Liver (tissue), 9 donors: ENCODE measurements around the gene PNKD. TPM values are rescaled to one million over a fixed set of nuclear protein-coding genes. Genes with fewer than 3 reads are reported as not detected.
A peak's percentile ranks its signal among the peaks of the same experiment; 100 is the strongest.

Source experiments
- DNase-seq: peaks from one replicate; pipeline ENCODE4 v3.0.0-alpha.2; 2017; ENCODE audit warnings: low spot score
- H3K27ac ChIP-seq, 2 donors: one replicate each; pipeline ENCODE4 v1.7.0; 2013; ENCODE audit warnings: inconsistent platforms in 2 of 2, low read length in 2 of 2, control low read depth in 1 of 2, low read depth in 1 of 2, mild to moderate bottlenecking in 1 of 2
- H3K27me3 ChIP-seq, 4 donors: one replicate each; pipeline versions ENCODE4 v1.6.1 to v1.7.0; 2013; ENCODE audit warnings: low read length in 3 of 4, inconsistent platforms in 1 of 4, mild to moderate bottlenecking in 1 of 4, moderate library complexity in 1 of 4; ENCODE audit not compliant: control insufficient read depth in 4 of 4, insufficient read depth in 4 of 4
- H3K36me3 ChIP-seq, 4 donors: one replicate each; pipeline versions ENCODE4 v1.6.1 to v1.7.0; 2013; ENCODE audit warnings: low read length in 3 of 4, mild to moderate bottlenecking in 3 of 4, low read depth in 1 of 4, moderate library complexity in 1 of 4; ENCODE audit not compliant: control insufficient read depth in 4 of 4, insufficient read depth in 3 of 4
- H3K4me1 ChIP-seq, 4 donors: one replicate each; pipeline versions ENCODE4 v1.6.1 to v1.7.0; 2013; ENCODE audit warnings: low read length in 3 of 4, mild to moderate bottlenecking in 3 of 4, moderate library complexity in 1 of 4; ENCODE audit not compliant: control insufficient read depth in 4 of 4, insufficient read depth in 4 of 4
- H3K4me3 ChIP-seq, 3 donors: one replicate each; pipeline versions ENCODE4 v1.6.1 to v1.7.0; 2013; ENCODE audit warnings: low read length in 3 of 3, control low read depth in 1 of 3, low read depth in 1 of 3, mild to moderate bottlenecking in 1 of 3
- H3K9ac ChIP-seq, 2 donors: one replicate each; pipeline ENCODE4 v1.7.0; 2013; ENCODE audit warnings: low read length in 2 of 2, mild to moderate bottlenecking in 2 of 2, moderate library complexity in 2 of 2, control low read depth in 1 of 2, low read depth in 1 of 2
- H3K9me3 ChIP-seq, 4 donors: one replicate each; pipeline versions ENCODE4 v1.6.1 to v1.7.0; 2013; ENCODE audit warnings: low read length in 3 of 4; ENCODE audit not compliant: control insufficient read depth in 4 of 4
- CTCF ChIP-seq: fragments of 150-350 bp; IDR thresholded peaks from 2 replicates; pipeline ENCODE4 v1.5.1; 2017; ENCODE audit warnings: improper control_type of control experiment, low read depth, low read length; ENCODE audit not compliant: missing input control
- EGR1 ChIP-seq, 2 donors: IDR thresholded peaks; 2 replicates each; pipeline ENCODE4 v1.6.1; 2016 to 2018; ENCODE audit warnings: antibody characterized with exemption in 2 of 2, low read depth in 2 of 2
- FOXA1 ChIP-seq: IDR thresholded peaks from 2 replicates; pipeline ENCODE4 v1.6.1; 2016; ENCODE audit warnings: antibody characterized with exemption
- FOXA2 ChIP-seq: IDR thresholded peaks from 2 replicates; pipeline ENCODE4 v1.6.1; 2016; ENCODE audit warnings: antibody characterized with exemption
- GABPA ChIP-seq, 2 donors: IDR thresholded peaks in 1 of 2; conservative IDR thresholded peaks in 1 of 2; 2 replicates each; pipeline ENCODE4 v1.6.1; 2016; ENCODE audit warnings: antibody characterized with exemption in 2 of 2, mild to moderate bottlenecking in 1 of 2, moderate library complexity in 1 of 2
- HNF4A ChIP-seq, 2 donors: conservative IDR thresholded peaks; 2 replicates each; pipeline ENCODE4 v1.6.1; 2016; ENCODE audit warnings: antibody characterized with exemption in 2 of 2, mild to moderate bottlenecking in 2 of 2
- HNF4G ChIP-seq: IDR thresholded peaks from 2 replicates; pipeline ENCODE4 v1.6.1; 2016; ENCODE audit warnings: antibody characterized with exemption
- JUND ChIP-seq, 2 donors: IDR thresholded peaks; 2 replicates each; pipeline ENCODE4 v1.6.1; 2016; ENCODE audit warnings: antibody characterized with exemption in 2 of 2
- NR2F2 ChIP-seq: IDR thresholded peaks from 2 replicates; pipeline ENCODE4 v1.6.1; 2016; ENCODE audit warnings: antibody characterized with exemption
- RAD21 ChIP-seq, 2 donors: IDR thresholded peaks; 2 replicates each; pipeline ENCODE4 v1.6.1; 2016; ENCODE audit warnings: antibody characterized with exemption in 2 of 2, mild to moderate bottlenecking in 2 of 2
- SP1 ChIP-seq: IDR thresholded peaks from 2 replicates; pipeline ENCODE4 v1.6.1; 2018; ENCODE audit warnings: antibody characterized with exemption, mild to moderate bottlenecking
- YY1 ChIP-seq: IDR thresholded peaks from 2 replicates; pipeline ENCODE4 v1.6.1; 2016; ENCODE audit warnings: antibody characterized with exemption, mild to moderate bottlenecking
- ZBTB33 ChIP-seq: IDR thresholded peaks from 2 replicates; pipeline ENCODE4 v1.6.1; 2016; ENCODE audit warnings: antibody characterized with exemption
- WGBS: extraction: QIAGEN DNeasy Blood & Tissue Kit; methylation state at CpG from one replicate; pipeline ENCODE4 v1.1.7; 2013; 5-methylcytosine and 5-hydroxymethylcytosine counted together
- polyA plus RNA-seq, 2 donors: library from polyadenylated mRNA; stranded (reverse) in 1 of 2; unstranded in 1 of 2; fragments of 200-250 nt in 1 of 2; fragments of >200 nt in 1 of 2; fragmentation: Nextera tagmentation in 1 of 2; extraction: Ambion mirVana in 1 of 2; gene quantifications; one replicate each; pipeline versions ENCODE4 v1.2.1 to v1.2.3, GENCODE V29; 2013 to 2015
- total RNA-seq, 2 donors: library from RNA; depleted of rRNA; stranded (reverse); fragments of >200 nt; gene quantifications; one replicate each; pipeline ENCODE4 v1.2.3, GENCODE V29; 2014
- TF ChIP-seq, protein P1 (sequence below): IDR thresholded peaks from 2 replicates; pipeline ENCODE4 v1.6.1; 2016; ENCODE audit warnings: antibody characterized with exemption
- TF ChIP-seq, protein P2 (sequence below): IDR thresholded peaks from 2 replicates; pipeline ENCODE4 v1.6.1; 2016; ENCODE audit warnings: antibody characterized with exemption, mild to moderate bottlenecking
- TF ChIP-seq, protein P3 (sequence below): IDR thresholded peaks from 2 replicates; pipeline ENCODE4 v1.6.1; 2016; ENCODE audit warnings: antibody characterized with exemption
- donor health status: healthy.
- donor health status: healthy.
- donor health status: healthy.
- donor health status: healthy.
- donor health status: healthy.

PNKD gene
- total and polyA plus RNA-seq, 4 donors: 28.5 to 161 (median 94.9) TPM

DNA sequence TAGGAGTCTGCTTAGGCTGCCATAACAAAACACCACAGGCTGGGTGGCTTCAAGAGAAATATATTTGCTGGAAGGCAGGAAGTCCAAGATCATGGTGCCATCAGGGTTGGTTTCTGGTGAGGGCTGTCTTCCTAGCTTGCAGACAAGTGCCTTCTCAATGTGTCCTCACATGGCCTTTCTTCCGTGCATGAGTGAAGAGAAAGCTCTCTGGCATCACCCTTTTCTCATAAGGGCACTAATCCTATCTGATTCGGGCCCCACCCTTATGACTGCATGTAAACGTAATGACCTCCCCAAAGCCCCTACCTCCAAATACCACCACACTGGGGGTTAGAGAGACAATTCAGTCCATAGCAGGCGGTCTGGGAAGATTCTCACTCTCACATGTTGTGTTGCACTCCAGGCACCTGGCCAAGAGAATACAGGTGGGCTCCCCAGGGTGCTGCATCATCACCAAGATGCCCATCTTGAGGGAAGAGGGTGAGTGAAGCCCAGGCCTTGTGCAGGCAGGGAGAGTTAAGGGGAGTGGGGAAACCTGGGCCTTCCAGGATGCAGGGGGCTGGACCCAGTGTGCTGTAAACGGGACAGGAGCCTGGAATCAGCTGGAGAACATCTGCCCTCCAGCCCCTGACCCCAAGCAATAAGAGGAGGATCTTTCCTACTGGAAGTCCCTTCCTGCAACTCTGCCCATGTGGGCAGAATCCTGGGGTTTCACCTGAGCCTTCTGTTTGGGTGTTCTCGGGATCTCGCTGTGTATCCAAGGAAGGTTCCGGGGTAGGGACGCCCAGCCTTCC, 96.5 kb downstream of the PNKD start:
- Histone ChIP-seq H3K9me3 (no peaks in the 10 kb centered on the region), H3K27ac (peak overlapping the region; percentile 96 to 97), H3K4me1 (peaks cover 0 to 5% (median 0%) of the 10 kb centered on the region in 4 donors), H3K4me3 (peak overlapping the region in 2 of 3 donors; percentile 68 to 83), H3K9ac (peak overlapping the region; percentile 72 to 92), H3K27me3 (no peaks in the 10 kb centered on the region), H3K36me3 (no peaks in the 10 kb centered on the region)
- no peak for DNase-seq
- WGBS: 92% methylated on average over 9 of the region's 9 CpGs
- TF ChIP-seq SP1 (no peak), JUND (IDR thresholded peaks at IDR 0.05) (no peak), RAD21 (IDR thresholded peaks at IDR 0.05) (no peak), FOXA1 (no peak), FOXA2 (no peak), ZBTB33 (no peak), HNF4A (conservative IDR thresholded peaks at IDR 0.05) (no peak), EGR1 (IDR thresholded peaks at IDR 0.05; ENCODE audit: low read depth in 2 of 2) (no peak), CTCF (no peak), NR2F2 (no peak), GABPA (IDR thresholded peaks at IDR 0.05 in 1 of 2, conservative IDR thresholded peaks at IDR 0.05 in 1 of 2) (no peak), HNF4G (no peak), YY1 (no peak)
- TF ChIP-seq, protein P1, sequence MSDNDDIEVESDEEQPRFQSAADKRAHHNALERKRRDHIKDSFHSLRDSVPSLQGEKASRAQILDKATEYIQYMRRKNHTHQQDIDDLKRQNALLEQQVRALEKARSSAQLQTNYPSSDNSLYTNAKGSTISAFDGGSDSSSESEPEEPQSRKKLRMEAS: no peak
- TF ChIP-seq, protein P2, sequence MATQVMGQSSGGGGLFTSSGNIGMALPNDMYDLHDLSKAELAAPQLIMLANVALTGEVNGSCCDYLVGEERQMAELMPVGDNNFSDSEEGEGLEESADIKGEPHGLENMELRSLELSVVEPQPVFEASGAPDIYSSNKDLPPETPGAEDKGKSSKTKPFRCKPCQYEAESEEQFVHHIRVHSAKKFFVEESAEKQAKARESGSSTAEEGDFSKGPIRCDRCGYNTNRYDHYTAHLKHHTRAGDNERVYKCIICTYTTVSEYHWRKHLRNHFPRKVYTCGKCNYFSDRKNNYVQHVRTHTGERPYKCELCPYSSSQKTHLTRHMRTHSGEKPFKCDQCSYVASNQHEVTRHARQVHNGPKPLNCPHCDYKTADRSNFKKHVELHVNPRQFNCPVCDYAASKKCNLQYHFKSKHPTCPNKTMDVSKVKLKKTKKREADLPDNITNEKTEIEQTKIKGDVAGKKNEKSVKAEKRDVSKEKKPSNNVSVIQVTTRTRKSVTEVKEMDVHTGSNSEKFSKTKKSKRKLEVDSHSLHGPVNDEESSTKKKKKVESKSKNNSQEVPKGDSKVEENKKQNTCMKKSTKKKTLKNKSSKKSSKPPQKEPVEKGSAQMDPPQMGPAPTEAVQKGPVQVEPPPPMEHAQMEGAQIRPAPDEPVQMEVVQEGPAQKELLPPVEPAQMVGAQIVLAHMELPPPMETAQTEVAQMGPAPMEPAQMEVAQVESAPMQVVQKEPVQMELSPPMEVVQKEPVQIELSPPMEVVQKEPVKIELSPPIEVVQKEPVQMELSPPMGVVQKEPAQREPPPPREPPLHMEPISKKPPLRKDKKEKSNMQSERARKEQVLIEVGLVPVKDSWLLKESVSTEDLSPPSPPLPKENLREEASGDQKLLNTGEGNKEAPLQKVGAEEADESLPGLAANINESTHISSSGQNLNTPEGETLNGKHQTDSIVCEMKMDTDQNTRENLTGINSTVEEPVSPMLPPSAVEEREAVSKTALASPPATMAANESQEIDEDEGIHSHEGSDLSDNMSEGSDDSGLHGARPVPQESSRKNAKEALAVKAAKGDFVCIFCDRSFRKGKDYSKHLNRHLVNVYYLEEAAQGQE: no peak
- TF ChIP-seq, protein P3, sequence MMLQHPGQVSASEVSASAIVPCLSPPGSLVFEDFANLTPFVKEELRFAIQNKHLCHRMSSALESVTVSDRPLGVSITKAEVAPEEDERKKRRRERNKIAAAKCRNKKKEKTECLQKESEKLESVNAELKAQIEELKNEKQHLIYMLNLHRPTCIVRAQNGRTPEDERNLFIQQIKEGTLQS: no peak
